GM19438 (cell line): ENCODE results near the gene TMEM63C.
A peak's percentile ranks its signal among the peaks of the same experiment; 100 is the strongest.

Source experiments
- ATAC-seq: cut with Tn5 transposase; IDR thresholded peaks from one replicate; pipeline ENCODE4 v1.9.1; 2021; ENCODE audit warnings: low read depth; ENCODE audit not compliant: unreplicated experiment

Gene TMEM63C

DNA sequence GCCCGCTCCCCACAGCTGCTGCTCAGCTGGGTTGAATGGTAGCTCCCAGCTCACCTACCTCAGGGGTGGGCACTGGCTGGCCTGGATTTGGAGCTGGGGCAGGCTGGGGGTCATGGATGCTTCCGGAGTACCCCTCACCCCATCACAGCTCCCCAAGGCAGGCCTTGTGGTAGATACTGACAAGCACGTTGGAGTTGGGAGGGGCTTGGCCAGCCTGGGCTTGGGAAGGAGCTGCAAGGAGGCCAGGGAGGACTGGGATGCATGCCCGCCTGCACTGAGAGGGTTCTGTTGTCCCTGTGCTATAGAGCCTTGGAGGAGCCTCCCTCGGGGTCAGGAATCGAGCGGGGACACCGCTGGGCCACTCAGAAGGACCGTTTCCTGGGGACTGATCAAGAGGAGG lies 14.2 kb downstream of the TMEM63C start:
- no peak for ATAC-seq

DNA sequence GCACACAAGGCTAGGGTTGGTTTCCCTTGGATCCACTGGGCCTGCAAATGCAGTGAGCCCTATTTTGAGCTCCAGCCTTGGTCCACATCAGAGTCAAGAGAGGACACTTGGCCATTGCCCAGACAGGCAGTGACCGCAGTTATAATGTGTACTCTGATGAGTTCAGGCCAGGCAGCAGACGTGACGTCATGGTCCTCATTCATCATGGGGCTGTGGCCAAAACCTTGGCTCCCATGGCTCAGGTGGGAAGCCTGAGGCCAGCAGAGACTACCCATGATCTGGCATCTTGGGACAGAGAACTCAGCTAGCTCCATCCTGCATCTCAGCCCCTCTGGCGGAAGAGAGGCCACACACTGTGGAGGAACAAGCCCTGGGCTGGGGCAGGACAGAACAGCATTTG lies 16.4 kb downstream of the TMEM63C start:
- ATAC-seq: no peak

DNA sequence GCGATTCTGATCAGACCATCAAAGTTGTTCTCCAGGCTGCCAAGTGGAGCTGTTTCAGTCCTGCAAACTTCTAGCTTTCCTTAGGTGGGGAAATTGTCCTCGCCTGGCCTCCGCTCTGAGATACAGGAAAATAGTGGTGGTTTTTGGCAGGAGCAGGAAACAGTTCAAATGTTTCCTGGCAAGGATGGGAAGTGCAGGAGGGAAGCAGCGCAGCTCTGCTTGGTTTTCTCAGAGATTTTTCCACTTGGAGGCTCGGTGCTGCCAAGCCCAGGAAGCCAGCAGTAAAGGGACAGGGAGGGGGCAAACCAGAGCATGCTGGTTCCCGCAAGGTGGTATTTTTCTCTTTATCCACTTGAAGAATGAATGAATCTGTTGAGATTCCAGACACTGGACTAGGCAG lies 17.0 kb downstream of the TMEM63C start:
- no peak for ATAC-seq

DNA sequence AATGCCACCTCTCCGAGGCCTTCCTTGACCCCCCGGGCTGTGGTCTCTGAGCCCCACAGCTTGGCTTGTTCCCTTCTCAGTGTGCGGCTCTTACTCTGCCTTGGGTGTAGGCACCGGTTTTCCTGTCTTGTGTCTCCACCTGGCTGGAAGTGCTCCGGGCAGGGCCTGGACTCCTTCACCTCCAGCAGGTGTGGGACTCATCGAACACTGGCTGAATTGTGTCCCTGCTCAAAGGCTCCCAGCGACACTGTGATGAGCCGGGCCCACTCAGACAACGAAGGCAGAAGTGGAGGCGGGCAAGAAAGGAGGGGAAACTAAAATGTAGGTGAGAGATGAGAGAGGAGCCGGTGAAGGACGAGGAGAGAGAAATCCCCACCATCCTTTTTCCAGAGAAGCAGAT lies 18.0 kb downstream of the TMEM63C start:
- no peak for ATAC-seq

DNA sequence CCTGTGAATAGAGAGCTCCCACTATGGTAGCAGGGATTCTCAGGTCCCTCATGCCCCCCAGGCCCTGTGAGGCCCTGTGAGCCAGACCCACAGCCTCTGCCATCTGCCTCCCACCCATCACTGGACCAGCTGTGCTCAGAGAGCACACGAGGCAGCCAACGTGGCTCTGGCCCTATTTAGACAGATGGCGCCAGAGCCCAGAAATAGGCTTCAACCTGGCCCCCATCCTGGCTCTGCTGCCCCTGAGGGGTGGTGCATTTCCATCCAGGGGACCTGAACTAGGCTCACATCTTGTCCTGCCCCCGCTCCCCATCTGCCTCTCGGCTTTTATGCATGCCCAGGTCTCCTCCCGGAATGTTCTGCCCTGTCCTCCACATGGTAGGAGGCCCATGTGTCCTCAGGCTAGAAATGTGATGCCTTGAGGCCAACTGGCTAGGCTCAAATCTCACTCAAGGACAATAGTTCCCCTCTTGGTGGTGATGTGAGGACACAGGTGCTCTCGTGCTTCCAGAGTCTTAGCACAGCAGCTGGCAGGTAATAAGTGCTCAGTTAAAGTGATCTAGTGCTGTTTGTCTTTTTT lies 18.9 kb downstream of the TMEM63C start:
- no peak for ATAC-seq

DNA sequence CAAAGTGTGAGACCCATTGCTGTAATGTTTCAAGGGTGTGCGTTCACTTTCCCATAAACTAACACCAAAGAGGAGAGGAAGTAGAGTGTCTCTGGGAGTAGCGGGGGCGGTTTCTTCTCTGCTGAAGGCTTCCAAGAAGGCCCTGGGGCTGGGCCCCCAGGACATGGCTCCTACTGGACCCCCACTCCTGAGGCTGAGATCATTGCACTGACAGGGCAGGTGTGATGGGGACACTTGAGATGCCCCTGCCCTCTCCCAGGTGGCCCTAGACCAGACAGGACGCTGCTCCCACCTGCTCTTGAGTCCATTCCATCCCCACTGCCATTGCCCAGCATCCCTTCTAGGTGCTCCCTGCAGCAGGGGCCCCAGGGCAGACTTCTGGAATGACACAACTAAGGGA lies 20.1 kb downstream of the TMEM63C start:
- no peak for ATAC-seq

DNA sequence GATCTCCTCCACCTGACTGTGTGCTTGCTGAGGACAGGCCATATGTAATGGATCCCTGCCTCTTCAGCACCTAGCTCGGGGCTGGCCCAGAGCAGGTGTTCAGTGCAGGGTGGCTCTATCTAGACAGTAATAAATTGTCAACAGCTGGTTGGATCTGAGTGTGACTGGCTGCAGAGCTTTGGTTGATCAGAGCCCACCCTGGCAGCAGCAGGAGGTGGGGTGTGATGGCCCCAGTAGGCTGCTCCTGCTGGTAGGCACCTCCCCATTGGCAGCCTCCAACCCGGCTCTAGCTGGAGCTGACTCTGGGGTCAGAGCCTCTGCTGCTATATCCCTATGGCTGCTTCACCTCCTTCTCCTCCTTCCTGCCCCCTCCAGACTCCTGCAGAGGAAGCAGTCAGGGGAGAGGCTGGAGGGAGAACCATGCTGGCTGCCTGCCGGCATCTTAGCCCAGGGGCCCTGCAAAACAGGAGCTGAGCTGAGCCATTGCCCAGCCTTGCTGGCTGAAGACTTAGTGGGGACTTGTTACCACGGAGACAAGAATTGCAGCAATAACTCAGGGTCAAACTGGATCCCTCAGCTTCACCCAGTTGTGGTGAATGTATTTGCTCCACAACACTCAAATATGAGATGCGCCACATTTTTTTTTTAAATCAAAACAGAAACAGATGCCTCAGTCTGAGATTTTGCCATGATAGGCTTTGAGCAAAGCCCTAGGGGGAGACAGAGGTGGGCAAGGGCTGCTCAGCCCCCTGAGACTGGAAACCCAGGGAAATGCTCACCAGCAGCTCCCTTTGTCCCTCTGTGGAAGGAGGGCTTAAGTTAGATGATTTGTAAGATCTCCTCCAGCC lies 22.2 kb downstream of the TMEM63C start:
- ATAC-seq: no peak

DNA sequence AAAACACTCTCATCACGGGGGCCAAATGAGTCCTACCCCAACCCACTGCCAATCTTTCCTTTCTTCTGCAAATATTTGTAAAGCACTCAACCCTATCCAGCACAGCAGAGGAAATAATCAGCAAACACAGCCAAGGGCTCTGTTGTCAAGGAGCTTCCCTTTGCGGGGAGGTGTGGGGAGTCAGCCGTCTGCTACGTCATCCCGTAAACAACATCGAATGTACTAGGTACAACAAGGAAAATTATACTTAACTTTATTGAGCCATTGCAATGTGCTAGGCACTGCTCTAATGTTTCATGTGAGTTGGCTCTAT lies 22.8 kb downstream of the TMEM63C start:
- no peak for ATAC-seq

DNA sequence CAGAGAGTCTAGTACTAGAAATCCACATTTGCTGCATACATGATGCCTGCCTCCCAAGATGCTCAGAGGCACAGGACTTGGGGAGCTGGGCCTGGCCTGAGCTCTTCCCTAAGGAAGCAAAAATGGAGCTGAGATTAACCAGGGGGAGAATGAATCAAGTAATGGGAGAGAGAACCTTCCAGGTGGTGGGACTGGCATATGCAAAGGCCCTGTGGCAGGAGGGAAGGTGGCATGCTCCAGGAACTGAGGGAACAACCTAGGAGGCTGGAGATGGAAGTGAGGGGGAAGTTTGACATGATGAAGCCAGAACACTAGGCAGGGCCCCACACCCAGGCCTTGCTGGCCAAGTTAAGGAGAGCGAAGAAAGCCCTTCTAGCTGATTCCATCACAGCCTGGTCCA lies 23.3 kb downstream of the TMEM63C start:
- no peak for ATAC-seq

DNA sequence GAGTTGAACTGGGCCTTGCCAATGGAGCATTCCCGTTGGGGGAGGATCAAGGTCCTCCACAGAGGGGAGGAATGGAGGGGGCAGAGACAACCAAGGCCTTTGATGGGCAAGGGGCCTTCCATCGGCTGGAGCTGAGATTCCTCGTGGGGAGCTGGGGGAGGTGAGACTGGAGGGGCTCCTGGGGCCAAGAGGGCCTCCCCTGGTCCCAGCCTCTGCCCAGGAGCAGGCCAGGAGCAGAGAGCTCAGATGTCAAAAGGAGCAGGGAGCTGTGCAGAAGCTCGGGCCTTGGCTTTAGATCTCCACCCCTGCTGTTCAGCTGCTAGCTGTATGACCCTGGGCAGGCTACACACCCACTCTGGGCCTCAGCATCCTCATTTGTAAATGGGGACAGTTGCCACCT lies 24.0 kb downstream of the TMEM63C start:
- ATAC-seq: no peak

DNA sequence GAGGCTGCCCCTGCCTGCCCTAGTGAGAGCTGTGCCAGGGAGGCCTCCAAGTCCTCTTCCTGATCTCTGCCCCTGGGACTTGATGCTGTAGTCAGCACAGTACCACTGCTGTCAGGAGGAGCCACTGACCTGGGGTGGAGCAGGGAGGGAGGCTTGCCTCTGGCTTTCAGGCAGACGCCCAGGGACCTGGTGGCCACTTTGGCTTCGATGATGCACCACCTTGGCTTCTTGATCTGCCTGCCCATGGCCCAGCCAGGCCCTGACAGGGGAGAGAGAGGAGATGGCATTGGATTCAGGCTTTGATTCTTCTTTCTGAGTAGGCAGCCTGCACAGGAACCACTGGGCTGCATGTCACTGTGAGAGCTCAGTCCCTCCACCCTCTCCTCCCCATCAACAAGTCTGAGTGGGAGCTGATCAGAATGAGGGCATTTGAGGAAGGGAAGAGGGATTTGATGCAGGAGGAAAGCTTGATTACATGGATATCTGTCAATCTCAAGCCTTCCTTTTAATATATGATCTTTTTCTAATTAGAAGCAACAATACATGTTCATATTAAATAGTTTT lies 24.7 kb downstream of the TMEM63C start:
- no peak for ATAC-seq

DNA sequence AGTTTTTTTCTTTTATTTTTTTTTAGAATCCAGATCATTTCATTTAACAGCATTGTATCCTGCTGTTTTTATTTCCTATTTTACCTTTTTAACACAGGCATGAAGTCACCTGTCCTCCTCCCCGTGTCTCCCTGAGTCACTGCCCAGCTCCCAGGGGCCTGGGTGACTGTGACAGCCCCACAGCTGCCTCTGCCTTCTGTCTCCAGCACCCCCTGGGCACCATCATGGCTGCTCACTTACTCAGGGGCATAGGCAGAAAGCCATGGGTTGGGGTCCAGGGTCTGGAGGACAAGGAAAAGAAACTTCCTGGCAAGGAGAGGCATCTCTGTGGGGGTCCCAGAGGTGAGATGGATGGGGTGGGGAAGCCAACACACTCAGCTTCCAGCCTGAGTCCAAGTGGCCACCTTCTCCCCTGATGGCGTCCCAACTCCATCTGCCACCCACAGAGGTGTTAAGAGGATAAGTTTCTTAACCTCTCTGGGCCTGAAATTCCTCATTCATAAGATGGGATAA lies 25.3 kb downstream of the TMEM63C start:
- ATAC-seq: no peak

DNA sequence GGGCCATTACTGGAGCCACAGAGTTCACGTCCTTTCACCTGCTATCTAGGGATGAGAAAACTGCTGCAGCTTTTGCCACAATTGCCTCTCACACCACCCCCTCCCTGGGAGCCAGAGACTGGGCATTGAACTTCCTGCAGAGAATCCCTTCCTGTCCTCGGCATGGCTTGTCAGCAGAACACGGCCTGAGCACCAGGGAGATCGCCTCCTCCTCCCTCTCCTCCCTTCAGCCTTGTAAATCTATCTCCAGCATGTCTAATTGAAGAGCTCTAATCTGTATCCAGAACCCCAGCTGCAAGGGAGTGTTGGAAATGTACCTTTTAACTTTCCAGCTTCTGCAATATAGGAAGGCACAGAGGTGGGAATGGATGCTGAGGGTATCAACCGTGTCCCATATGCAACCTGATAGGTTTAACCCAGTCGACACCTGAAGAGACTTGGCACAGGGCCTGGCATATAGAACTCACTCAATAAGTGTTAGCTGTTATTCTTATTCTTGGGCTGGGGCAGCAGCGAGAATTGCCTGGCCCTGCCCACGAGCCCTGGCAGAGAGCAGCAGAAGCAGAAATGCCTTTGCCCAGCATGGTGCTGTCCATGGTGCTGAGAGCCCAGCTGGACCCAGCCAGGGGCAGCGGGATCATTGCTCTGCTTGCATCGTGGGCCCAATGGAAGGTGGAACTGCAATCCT lies 26.8 kb downstream of the TMEM63C start:
- no peak for ATAC-seq

DNA sequence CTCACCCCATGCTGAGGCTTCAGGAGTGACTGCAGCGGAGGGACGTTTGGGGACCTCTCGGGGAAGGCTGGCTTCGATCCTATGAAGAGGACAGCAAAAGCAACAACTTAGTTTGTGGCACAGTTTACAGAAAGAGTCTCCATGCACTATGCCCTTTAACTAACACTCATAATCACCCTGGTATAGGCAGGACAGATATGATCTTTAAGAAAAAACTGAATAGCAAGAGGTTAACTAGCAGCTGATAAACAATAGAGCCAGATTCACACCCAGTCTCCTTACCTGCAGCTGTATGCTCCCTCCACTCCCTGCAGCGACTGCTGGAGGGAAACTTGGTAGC lies 27.4 kb downstream of the TMEM63C start:
- ATAC-seq: no peak

DNA sequence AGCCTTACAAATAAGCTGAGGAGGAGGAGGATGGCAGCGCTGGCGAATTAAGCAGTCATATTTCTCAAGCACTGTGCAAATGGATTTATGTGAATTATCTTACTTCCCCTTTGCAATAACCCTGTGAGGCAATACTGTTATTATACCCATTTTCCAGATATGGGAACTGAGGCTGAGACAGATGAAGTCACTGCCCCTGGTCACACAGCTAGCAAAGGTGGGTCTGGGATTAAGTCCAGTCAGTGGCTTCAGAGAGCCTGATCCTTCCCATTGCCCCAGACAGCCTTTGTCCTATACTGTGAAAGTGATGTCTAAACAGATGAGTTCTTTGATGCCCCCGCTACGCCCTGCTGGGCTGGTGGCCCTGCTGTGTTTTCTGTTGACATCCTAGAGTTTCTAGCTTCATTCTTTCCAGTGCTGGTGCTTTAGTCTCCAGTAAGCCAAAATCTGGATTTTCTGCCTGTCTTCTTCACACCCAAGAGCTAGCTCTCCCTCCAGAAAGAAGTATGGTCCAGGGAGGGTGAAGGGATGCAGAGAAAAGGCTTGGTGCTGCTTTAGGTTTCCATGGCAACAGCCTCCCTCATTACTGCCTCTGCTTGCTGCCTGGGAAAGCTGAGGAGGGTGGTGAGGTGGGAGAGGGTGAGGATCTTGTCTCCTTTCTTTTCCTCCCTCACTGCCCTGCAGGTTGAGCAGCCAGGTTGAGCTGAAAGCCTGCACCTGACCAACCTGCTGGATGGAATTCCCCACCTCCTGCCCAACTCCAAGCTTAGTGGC lies 30.7 kb downstream of the TMEM63C start:
- ATAC-seq: no peak

DNA sequence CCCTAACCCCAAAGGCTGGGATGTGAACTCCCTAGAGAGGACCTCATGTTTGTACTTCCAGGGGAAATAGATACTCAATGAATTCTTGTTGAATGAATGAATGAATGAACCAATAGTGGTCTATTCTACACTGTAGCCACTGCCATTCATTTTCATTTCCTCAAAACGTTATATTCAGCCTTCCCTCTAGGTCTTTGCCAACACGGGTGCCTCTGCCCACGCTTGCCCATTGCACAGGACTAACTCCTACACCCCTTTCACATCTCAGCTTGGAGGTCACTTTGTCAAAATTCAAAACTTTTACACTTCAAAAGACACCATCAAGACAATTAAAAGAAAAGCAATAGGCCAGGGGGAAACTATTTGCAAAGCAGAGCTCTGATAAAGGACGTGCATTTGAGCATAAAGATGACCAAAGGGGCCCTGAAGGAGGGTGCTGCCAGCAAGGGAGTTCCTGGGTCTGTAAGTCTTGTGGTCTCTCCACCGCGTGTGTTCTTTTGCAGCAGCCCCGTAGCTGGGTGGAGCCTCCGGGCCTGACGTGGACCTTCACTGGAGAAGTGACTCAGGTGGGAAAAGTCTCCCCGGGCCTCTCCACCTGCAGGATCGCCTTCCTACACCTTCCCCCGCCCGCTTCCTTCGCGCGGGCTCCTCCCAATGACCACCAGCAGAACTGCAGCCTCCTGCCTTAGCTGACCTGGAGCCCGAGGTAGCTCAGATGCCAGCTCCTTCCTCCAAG lies 31.5 kb downstream of the TMEM63C start:
- peak; percentile 60 for ATAC-seq

DNA sequence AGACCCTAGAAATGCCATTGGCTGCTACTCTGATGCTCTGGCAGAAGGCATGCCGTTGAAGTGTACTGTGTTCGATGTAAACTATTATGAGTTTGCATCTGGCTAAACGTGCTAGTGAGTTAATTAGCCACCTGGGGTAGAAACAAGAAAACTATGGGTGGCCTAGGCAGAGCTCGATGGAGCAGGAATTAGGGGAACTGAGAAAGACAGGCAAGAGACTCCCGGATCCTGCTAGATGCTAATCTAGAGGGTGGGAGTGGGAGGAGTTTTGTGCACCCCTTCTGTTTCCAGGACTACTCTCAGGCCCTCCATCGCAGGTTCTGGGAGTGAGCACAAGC lies 32.0 kb downstream of the TMEM63C start:
- no peak for ATAC-seq

DNA sequence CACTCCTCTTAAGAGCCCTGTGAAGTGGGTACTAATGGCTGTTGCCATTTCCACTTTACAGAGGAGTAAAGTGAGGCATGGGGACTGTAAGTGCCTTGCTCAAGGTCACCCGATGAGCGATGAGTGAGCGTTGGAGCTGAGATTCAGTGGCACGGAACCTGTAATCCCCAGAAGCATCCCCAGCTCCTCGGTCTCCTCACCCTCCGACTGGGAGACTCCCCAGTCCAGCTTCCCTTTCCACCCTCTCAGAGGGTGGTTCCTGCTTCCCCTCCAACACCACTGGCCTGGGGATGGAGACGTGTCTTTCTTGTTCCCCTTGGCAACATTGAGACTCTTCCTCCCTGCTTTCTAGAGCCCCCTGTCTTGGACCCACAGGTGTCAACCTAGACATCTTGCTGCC lies 32.6 kb downstream of the TMEM63C start:
- no peak for ATAC-seq

DNA sequence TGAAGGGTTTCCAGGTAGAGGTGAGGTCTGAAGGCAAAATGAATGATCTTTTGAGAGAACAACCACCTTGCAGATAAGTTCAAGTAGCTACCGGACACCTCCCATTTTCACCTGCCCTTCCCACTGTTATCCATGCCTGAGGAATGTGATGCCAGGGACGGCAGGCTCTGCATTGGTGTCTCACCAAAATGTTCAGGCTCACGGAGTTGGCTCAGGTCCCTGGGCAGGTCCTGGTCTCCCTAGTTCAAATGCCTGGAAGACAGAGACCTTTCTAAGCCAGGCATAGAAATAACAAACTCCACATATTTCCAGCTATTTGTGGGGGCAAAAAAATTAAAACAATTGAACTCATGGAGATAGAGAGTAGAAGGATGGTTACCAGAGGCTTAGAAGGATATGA lies 36.0 kb downstream of the TMEM63C start:
- ATAC-seq: no peak

DNA sequence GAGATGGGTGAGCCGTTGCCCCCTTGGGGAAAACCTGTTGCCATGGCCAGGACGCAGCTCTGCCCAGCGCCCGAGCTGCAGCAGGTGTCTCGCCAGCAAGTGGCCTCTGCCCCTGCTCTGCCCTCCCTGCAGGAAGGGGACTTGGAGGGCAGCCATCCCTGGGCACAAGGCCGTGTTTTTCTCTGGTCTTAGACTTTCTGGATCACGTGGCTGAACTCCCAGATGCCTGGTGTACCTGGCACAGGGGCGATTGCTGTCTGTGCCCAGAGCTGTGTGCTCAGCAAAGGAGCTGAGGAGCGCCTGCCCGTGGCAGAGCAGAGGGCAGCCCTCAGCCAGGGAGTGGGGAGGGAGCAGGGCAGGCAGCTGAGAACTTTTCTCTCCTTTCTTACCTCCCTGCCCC lies 38.0 kb downstream of the TMEM63C start:
- no peak for ATAC-seq
